Endodermal cell (in vitro differentiated cells): Measurements from ENCODE around the gene SYNRG. TPM values are rescaled to one million over a fixed set of nuclear protein-coding genes. Genes with fewer than 3 reads are reported as not detected.
"Not testable (repeated sequence)": the region's sequence is repeated elsewhere in the genome, so short reads cannot be mapped to it uniquely, and the experiment has no call there.

ENCODE experiments used
- DNase-seq: peaks from one replicate; pipeline ENCODE4 v3.0.0-alpha.2; 2017
- H3K27ac ChIP-seq: 2 replicates; pipeline ENCODE4 v1.5.1; 2013; ENCODE audit warnings: mild to moderate bottlenecking, low read depth, low read length, moderate library complexity
- H3K27me3 ChIP-seq: 2 replicates; pipeline ENCODE4 v1.6.1; 2013; ENCODE audit warnings: mild to moderate bottlenecking, low read length, moderate library complexity; ENCODE audit not compliant: insufficient read depth, control insufficient read depth, poor library complexity, severe bottlenecking
- H3K36me3 ChIP-seq: 2 replicates; pipeline ENCODE4 v1.7.0; 2013; ENCODE audit warnings: mild to moderate bottlenecking, low read length, moderate library complexity; ENCODE audit not compliant: control insufficient read depth, insufficient read depth
- H3K4me1 ChIP-seq: one replicate; pipeline ENCODE4 v1.7.0; 2013; ENCODE audit warnings: low read length; ENCODE audit not compliant: control insufficient read depth, insufficient read depth
- H3K4me3 ChIP-seq: 2 replicates; pipeline ENCODE4 v1.5.1; 2013; ENCODE audit warnings: mild to moderate bottlenecking, low read length, moderate library complexity
- H3K9ac ChIP-seq: 2 replicates; pipeline ENCODE4 v1.6.1; 2013; ENCODE audit warnings: mild to moderate bottlenecking, low read length, moderate library complexity; ENCODE audit not compliant: poor library complexity, severe bottlenecking; ENCODE audit errors: extremely low read depth
- H3K9me3 ChIP-seq: 2 replicates; pipeline ENCODE4 v1.6.1; 2013; ENCODE audit warnings: mild to moderate bottlenecking, low read length, moderate library complexity; ENCODE audit not compliant: control insufficient read depth
- H3K27ac Mint-ChIP-seq: 2 replicates; pipeline ENCODE4 v1.8.0; 2020; ENCODE audit warnings: mixed read lengths
- H3K27me3 Mint-ChIP-seq: 2 replicates; pipeline ENCODE4 v1.8.0; 2021; ENCODE audit warnings: mild to moderate bottlenecking, mixed read lengths; ENCODE audit not compliant: insufficient read depth
- H3K36me3 Mint-ChIP-seq: 2 replicates; pipeline ENCODE4 v1.8.0; 2020; ENCODE audit warnings: low read depth, mixed read lengths
- H3K4me1 Mint-ChIP-seq: 2 replicates; pipeline ENCODE4 v1.8.0; 2020; ENCODE audit warnings: mixed read lengths
- H3K4me3 Mint-ChIP-seq: 2 replicates; pipeline ENCODE4 v1.8.0; 2020; ENCODE audit warnings: mild to moderate bottlenecking, moderate library complexity, mixed read lengths
- H3K9me3 Mint-ChIP-seq: 2 replicates; pipeline ENCODE4 v1.8.0; 2020; ENCODE audit warnings: mild to moderate bottlenecking, mixed read lengths
- WGBS, 2 experiments: methylation state at CpG; one replicate each; pipeline versions ENCODE4 v1.1.5 to v1.1.7; 2013; ENCODE audit warnings: missing lambda C conversion rate in 2 of 2, mixed read lengths in 1 of 2; ENCODE audit not compliant: insufficient coverage in 1 of 2, insufficient read length in 1 of 2; 5-methylcytosine and 5-hydroxymethylcytosine counted together
- total RNA-seq, 2 donors: library from RNA; stranded (reverse); fragmentation: NEBNext Ultra II Directional in 1 of 2; extraction: Animal tissue kit (Norgen Biotek cat#: 25700) in 1 of 2; gene quantifications; 2 replicates in 1 of 2; 3 replicates in 1 of 2; pipeline ENCODE4 v1.2.1, GENCODE V29; 2021
- TF ChIP-seq, protein P1 (sequence below): fragments of 200-600 bp; sonication (generic); conservative IDR thresholded peaks from 2 replicates; pipeline ENCODE4 v1.5.0; 2021; ENCODE audit warnings: antibody characterized with exemption, mild to moderate bottlenecking

The SYNRG gene
- total RNA-seq, 2 donors from 2014 or later: 47.2 to 52.4 TPM

- TF ChIP-seq, protein P1, sequence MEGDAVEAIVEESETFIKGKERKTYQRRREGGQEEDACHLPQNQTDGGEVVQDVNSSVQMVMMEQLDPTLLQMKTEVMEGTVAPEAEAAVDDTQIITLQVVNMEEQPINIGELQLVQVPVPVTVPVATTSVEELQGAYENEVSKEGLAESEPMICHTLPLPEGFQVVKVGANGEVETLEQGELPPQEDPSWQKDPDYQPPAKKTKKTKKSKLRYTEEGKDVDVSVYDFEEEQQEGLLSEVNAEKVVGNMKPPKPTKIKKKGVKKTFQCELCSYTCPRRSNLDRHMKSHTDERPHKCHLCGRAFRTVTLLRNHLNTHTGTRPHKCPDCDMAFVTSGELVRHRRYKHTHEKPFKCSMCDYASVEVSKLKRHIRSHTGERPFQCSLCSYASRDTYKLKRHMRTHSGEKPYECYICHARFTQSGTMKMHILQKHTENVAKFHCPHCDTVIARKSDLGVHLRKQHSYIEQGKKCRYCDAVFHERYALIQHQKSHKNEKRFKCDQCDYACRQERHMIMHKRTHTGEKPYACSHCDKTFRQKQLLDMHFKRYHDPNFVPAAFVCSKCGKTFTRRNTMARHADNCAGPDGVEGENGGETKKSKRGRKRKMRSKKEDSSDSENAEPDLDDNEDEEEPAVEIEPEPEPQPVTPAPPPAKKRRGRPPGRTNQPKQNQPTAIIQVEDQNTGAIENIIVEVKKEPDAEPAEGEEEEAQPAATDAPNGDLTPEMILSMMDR: no peak
- Mint-ChIP-seq H3K4me3 (peak overlapping the region; percentile 1), H3K4me1 (peaks cover 24% of the 10 kb centered on the region), H3K27ac (peak overlapping the region; percentile 77), H3K36me3 (peaks cover 51% of the 10 kb centered on the region), H3K9me3 (no peaks in the 10 kb centered on the region), H3K27me3 (no peaks in the 10 kb centered on the region)
- Histone ChIP-seq H3K9me3 (no peaks in the 10 kb centered on the region), H3K4me3 (peak overlapping the region; percentile 43), H3K36me3 (peaks cover 57% of the 10 kb centered on the region), H3K27me3 (no peaks in the 10 kb centered on the region), H3K4me1 (peaks cover 14% of the 10 kb centered on the region), H3K9ac (no peak overlapping the region), H3K27ac (peak overlapping the region; percentile 55)
- peak; percentile 55 for DNase-seq
- 85 to 89% methylated on average over 10 of the region's 10 CpGs for WGBS, 2 experiments
Observed at GRCh38 chr17:37513711-37514110, 95.5 kb downstream of the SYNRG start.

DNA sequence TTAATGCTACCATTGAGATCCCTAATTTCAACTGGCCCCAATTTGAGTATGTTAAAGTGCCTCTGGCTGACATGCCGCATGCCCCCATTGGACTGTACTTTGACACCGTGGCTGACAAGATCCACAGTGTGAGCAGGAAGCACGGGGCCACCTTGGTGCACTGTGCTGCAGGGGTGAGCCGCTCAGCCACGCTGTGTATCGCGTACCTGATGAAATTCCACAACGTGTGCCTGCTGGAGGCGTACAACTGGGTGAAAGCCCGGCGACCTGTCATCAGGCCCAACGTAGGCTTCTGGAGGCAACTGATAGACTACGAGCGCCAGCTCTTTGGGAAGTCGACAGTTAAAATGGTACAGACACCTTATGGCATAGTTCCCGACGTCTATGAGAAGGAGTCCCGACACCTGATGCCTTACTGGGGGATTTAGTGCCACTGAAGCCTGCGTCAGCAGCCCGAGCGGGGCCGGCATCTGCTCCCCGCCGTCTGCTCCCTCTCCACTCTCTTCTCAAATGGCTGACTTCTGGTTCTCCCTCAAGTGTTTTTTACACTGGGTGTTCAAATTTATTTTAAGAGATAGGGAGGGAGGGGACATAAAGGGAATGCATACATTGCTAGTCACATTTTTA is 96.7 kb downstream of the SYNRG start:
- Histone ChIP-seq H3K4me3 (no peak overlapping the region), H3K27ac (no peak overlapping the region), H3K36me3 (peaks cover 52% of the 10 kb centered on the region), H3K9ac (no peak overlapping the region), H3K27me3 (no peaks in the 10 kb centered on the region), H3K4me1 (peaks cover 14% of the 10 kb centered on the region), H3K9me3 (no peaks in the 10 kb centered on the region)
- no peaks in the 10 kb centered on the region for H3K27me3 Mint-ChIP-seq
- no peak overlapping the region for H3K4me3 Mint-ChIP-seq
- H3K9me3 Mint-ChIP-seq: no peaks in the 10 kb centered on the region
- WGBS, 2 experiments: 93 to 95% methylated on average over 24 of the region's 24 CpGs
- DNase-seq: peak; percentile 53
- H3K36me3 Mint-ChIP-seq: peaks cover 39% of the 10 kb centered on the region
- TF ChIP-seq, protein P1: no peak
- peaks cover 24% of the 10 kb centered on the region for H3K4me1 Mint-ChIP-seq
- H3K27ac Mint-ChIP-seq: peak overlapping the region; percentile 52

- DNase-seq, H3K27ac Mint-ChIP-seq, H3K4me3 ChIP-seq, H3K27ac ChIP-seq, H3K9me3 ChIP-seq, H3K9me3 Mint-ChIP-seq, H3K27me3 ChIP-seq, H3K4me3 Mint-ChIP-seq, H3K9ac ChIP-seq, H3K27me3 Mint-ChIP-seq: not testable (repeated sequence)
- peaks cover 26% of the 10 kb centered on the region for H3K4me1 Mint-ChIP-seq
- H3K36me3 Mint-ChIP-seq: peaks cover 35% of the 10 kb centered on the region
- peaks cover 14% of the 10 kb centered on the region for H3K4me1 ChIP-seq
- 93% methylated on average over 1 of the region's 1 CpG; no CpG with 5 or more reads in 1 of the 2 experiments for WGBS, 2 experiments
- H3K36me3 ChIP-seq: peaks cover 44% of the 10 kb centered on the region
Observed at GRCh38 chr17:37511642-37512041, 97.6 kb downstream of the SYNRG start.
